HFF-Myc (cell line): ENCODE results near the gene IL12RB2.
"Not testable (repeated sequence)": the region's sequence is repeated elsewhere in the genome, so short reads cannot be mapped to it uniquely, and the experiment has no call there.

Source experiments
- DNase-seq: peaks from one replicate; pipeline ENCODE4 v3.0.0-alpha.2; 2011; ENCODE audit warnings: low read depth; ENCODE audit errors: extremely low read depth
- H3K4me3 ChIP-seq: replicated peaks from 2 replicates; pipeline ENCODE4 v1.5.1; 2011; ENCODE audit warnings: low read depth, mild to moderate bottlenecking, control low read depth, low read length
- TF ChIP-seq, protein P1 (sequence below): IDR thresholded peaks from 2 replicates; pipeline ENCODE4 v1.5.1; 2012; ENCODE audit warnings: mild to moderate bottlenecking, low read depth, low read length, control low read depth; ENCODE audit errors: missing control alignments

The IL12RB2 gene

DNA sequence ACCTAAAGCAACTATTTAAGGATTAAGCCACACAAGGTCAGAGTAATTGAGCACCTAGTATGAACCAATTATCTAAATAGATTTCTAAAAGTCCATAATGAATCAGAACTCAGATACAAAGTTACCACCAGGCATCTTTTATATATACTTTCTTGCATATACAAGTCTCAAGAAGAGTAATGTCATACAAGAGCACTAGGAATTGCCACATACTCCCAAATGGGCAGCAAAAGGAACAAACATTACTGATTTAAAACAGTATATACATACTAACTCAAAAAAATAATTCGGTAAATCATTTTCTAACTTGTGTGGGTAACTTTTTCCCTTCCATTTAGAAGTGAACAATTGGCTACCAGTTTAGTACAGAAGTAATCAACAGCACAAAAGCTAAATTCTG is 100.5 kb downstream of the IL12RB2 start:
- TF ChIP-seq, protein P1, sequence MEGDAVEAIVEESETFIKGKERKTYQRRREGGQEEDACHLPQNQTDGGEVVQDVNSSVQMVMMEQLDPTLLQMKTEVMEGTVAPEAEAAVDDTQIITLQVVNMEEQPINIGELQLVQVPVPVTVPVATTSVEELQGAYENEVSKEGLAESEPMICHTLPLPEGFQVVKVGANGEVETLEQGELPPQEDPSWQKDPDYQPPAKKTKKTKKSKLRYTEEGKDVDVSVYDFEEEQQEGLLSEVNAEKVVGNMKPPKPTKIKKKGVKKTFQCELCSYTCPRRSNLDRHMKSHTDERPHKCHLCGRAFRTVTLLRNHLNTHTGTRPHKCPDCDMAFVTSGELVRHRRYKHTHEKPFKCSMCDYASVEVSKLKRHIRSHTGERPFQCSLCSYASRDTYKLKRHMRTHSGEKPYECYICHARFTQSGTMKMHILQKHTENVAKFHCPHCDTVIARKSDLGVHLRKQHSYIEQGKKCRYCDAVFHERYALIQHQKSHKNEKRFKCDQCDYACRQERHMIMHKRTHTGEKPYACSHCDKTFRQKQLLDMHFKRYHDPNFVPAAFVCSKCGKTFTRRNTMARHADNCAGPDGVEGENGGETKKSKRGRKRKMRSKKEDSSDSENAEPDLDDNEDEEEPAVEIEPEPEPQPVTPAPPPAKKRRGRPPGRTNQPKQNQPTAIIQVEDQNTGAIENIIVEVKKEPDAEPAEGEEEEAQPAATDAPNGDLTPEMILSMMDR: no peak
- no peak for DNase-seq
- H3K4me3 ChIP-seq: no peak overlapping the region

DNA sequence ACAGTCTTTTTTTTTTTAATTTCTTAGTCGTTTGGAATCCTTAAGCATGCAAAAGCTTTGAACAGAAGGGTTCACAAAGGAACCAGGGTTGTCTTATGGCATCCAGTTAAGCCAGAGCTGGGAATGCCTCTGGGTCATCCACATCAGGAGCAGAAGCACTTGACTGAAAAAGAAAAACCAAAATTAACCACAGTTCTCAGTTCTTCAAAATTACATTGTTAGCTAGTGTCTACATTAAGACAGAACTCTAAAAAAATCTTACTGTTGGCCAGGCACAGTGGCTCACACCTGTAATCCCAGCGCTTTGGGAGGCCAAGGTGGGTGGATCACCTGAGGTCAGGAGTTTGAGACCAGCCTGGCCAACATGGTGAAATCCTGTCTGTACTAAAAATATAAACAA is 105.4 kb downstream of the IL12RB2 start:
- not testable (repeated sequence) for H3K4me3 ChIP-seq, DNase-seq

DNA sequence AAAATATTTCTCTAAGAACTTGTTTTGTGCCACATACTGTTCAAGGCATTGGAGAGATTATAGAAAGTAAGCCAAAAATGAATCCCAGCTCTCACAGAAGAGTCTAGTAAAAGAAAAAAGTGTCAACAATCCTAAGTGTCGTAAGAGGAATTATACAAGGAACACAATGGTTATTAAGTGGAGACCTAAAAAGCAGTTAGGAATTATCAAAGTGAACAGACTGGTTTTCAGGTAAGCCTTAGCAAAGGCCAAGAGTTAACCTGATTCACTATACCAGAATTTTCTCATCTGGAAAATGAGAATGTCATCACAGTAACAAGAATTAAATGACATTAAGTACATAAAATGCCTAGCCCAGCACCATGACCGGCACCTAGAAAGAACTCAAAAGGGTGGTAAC is 106.9 kb downstream of the IL12RB2 start:
- H3K4me3 ChIP-seq: no peak overlapping the region
- no peak for DNase-seq
- TF ChIP-seq, protein P1: no peak

DNA sequence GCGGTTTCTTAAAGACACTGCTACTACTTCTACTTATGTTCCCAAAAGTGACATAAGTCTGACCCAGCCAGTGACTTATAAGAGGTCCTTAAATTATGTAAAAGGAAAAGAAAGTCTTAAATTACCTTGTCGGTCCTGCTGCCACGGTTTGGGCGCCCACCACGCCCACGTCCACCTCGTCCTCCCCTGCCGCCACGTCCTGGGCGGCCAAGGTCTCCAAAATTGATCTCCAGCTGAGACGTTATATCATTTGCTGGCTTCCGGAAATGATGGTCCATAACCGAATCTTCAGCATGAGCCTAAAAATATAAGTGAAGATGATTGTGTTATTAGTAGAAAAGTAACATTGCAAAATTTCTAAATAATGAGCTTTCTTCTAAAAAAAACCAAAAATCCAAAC is 107.4 kb downstream of the IL12RB2 start:
- TF ChIP-seq, protein P1: no peak
- H3K4me3 ChIP-seq: no peak overlapping the region
- DNase-seq: no peak

DNA sequence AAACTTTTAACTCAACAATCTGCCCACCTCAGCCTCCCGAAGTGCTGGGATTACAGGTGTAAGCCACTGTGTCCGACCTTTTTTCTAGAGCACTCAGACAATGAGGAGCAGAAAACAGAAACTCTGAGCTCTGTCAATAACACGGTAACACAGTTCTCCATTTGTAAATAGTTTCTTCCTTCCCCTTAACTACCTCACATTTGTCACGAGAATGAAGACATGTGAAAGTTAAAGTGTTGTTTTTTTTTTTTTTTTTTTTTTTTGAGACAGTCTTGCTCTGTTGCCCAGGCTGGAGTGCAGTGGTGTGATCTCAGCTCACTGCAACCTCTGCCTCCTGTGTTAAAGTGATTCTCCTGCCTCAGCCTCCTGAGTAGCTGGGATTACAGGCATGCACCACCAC is 110.1 kb downstream of the IL12RB2 start:
- DNase-seq, H3K4me3 ChIP-seq: not testable (repeated sequence)

DNA sequence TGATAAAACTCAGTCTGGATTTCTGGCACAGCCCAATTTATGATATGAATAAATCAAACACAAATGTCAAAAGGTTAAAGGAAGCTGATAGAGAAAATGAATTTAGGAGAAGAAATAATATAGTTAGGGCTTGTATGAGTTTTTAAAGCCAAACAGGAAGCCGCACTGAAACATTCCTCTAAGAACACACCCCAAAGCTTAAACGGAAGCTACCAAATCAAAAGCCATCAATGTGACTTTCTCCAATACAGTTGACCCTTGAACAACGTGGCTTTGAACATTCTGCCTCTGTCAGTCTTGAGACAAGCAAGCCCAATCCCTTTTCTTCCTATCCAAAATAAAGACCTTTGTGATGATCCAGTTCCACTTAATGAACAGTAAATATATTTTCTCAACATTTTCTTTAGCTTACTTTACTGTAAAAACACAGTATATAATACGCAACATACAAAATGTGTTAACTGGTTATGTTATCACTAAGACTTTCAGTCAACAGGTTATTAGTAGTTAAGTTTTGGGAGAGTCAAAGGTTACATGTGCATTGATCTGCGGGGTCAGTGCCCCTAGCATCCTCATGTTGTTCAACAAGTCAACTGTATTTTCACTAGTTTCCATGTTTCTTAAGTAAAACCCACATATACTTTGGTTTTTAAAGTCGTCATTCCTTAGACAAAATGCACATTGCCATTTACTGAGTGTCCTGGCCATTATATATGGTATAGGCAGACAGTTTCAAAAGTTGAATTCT is 111.3 kb downstream of the IL12RB2 start:
- H3K4me3 ChIP-seq: no peak overlapping the region
- no peak for DNase-seq
- TF ChIP-seq, protein P1: no peak

DNA sequence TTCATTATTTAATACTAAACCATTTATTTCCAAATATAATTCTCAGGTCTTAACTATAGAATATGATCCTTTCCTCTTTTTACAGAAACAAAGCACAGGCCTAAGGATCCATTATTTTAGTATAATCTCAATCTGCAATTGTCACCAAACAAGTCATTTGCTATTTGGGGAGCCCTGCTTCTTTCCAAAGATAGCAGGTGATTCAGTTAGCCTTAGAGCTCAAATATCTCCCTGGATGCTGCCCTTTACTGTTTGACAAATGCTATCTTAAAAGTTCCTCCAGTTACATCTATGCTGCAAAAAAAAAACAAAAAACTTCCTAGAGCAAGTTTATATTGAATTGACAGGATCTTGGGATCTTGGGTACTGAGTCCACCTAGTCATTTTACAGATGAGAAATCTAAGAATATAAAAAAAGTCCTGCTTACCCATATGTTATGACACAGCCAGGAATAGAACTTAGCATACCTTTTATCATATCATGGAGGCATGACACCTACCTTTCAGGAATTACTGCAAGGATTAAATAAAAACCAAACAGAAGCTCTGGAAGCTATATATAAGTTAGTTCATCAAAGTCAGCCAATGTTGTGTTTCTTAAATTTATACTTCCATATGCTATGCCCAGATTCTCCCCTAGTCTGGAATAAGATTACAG is 113.3 kb downstream of the IL12RB2 start:
- TF ChIP-seq, protein P1: no peak
- no peak for DNase-seq
- H3K4me3 ChIP-seq: no peak overlapping the region

DNA sequence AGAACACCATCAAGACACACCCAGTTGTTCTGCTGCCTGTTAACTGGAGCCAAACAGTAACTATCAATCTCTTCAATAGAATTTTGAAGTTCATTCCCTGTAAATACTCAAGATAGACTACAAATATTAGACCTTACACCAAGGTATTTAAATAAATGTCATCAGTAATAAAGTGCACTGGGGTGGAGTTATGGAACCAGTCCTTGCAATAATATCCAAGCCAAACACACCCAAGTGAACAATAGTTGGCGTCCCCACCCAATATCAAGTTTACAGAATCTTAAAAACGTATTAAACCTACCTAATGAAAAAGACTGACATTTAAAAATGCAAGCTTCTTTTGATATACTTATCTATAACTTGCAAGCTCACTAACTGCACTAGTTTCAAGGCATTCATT is 119.8 kb downstream of the IL12RB2 start:
- no peak for DNase-seq
- H3K4me3 ChIP-seq: peak overlapping the region; percentile 82
- TF ChIP-seq, protein P1: no peak
